Esophagus squamous epithelium (tissue), 5 donors: ENCODE measurements around the gene SPRYD7. TPM values are rescaled to one million over a fixed set of nuclear protein-coding genes. Genes with fewer than 3 reads are reported as not detected.

Source experiments
- DNase-seq: peaks from one replicate; lab custom pipeline; 2025; lab: John Stamatoyannopoulos, UW
- H3K27ac ChIP-seq, 4 donors: fragments of 200-600 bp; sonication (generic); one replicate each; pipeline ENCODE4 v1.5.1; 2016 to 2019; ENCODE audit warnings: mild to moderate bottlenecking in 1 of 4
- H3K27me3 ChIP-seq, 4 donors: fragments of 200-600 bp; sonication (generic); 1 replicate in 3 of 4; 2 replicates in 1 of 4; pipeline versions ENCODE4 v1.5.1 to v1.6.0; 2017 to 2021; ENCODE audit warnings: antibody characterized with exemption in 1 of 4
- H3K36me3 ChIP-seq, 3 donors: fragments of 200-600 bp; sonication (generic); one replicate each; pipeline ENCODE4 v1.5.1; 2016 to 2019
- H3K4me1 ChIP-seq, 3 donors: fragments of 200-600 bp; sonication (generic); one replicate each; pipeline ENCODE4 v1.5.1; 2017 to 2019
- H3K4me3 ChIP-seq, 4 donors: fragments of 200-600 bp; sonication (generic); 1 replicate in 3 of 4; 2 replicates in 1 of 4; pipeline ENCODE4 v1.5.1; 2016 to 2019; ENCODE audit warnings: mild to moderate bottlenecking in 2 of 4, moderate library complexity in 1 of 4
- H3K9me3 ChIP-seq, 3 donors: fragments of 200-600 bp; sonication (generic); one replicate each; pipeline ENCODE4 v1.5.1; 2016 to 2019
- POLR2A ChIP-seq, 4 donors: fragments of 450-650 bp; IDR thresholded peaks; one replicate each; pipeline ENCODE4 v1.6.1; 2017; ENCODE audit warnings: antibody characterized with exemption in 4 of 4, mild to moderate bottlenecking in 4 of 4, moderate library complexity in 3 of 4
- WGBS, 2 donors: methylation state at CpG; one replicate each; pipeline ENCODE4 v1.1.5; 2018; 5-methylcytosine and 5-hydroxymethylcytosine counted together
- intact Hi-C: fragments of 100-400 bp; cut with DNase I; formaldehyde crosslinking; loops from one replicate; pipeline ENCODE4 v1.15.0; 2022
- total RNA-seq, 4 donors: library from RNA; depleted of rRNA; stranded (reverse); fragments of >200 nt; gene quantifications; one replicate each; pipeline ENCODE4 v1.1.0, GENCODE V29; 2016
- TF ChIP-seq, protein P1 (sequence below), 6 experiments: fragments of 450-650 bp in 4 of 6; fragments of 200-600 bp in 2 of 6; sonication (generic) in 2 of 6; IDR thresholded peaks; one replicate each; pipeline ENCODE4 v1.5.1; 2016 to 2019; ENCODE audit warnings: antibody characterized with exemption in 6 of 6, mild to moderate bottlenecking in 4 of 6, moderate library complexity in 4 of 6
- donor health status: DM: yes; HTN: yes; CAD: no.

Gene SPRYD7
- total RNA-seq, 4 donors from 2014 or later: 6.3 to 11.9 (median 9.2) TPM

DNA sequence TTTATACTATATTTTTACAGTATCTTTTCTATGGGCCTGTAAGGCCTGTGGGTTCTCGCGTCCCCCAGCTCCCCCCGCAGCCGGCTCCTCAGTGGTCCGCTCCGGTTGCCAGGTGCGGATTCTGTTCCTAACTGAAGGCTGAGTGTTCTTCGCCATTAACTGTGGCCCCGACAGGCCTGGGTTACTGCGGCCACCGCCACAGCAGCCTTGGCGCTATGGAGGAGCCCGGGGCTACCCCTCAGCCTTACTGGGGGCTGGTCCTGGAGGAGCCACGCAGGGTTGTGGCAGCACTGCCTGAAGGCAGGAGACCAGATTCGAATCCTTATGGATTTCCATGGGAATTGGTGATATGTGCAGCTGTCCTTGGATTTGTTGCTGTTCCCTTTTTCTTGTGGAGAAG, 45.8 kb downstream of the SPRYD7 start:
- H3K4me3 ChIP-seq: no peak overlapping the region
- WGBS, 2 donors: 75 to 79% methylated on average over 4 to 12 of the region's 15 CpGs
- TF ChIP-seq, protein P1, sequence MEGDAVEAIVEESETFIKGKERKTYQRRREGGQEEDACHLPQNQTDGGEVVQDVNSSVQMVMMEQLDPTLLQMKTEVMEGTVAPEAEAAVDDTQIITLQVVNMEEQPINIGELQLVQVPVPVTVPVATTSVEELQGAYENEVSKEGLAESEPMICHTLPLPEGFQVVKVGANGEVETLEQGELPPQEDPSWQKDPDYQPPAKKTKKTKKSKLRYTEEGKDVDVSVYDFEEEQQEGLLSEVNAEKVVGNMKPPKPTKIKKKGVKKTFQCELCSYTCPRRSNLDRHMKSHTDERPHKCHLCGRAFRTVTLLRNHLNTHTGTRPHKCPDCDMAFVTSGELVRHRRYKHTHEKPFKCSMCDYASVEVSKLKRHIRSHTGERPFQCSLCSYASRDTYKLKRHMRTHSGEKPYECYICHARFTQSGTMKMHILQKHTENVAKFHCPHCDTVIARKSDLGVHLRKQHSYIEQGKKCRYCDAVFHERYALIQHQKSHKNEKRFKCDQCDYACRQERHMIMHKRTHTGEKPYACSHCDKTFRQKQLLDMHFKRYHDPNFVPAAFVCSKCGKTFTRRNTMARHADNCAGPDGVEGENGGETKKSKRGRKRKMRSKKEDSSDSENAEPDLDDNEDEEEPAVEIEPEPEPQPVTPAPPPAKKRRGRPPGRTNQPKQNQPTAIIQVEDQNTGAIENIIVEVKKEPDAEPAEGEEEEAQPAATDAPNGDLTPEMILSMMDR (IDR thresholded peaks at IDR 0.05): no peak
- TF ChIP-seq POLR2A (IDR thresholded peaks at IDR 0.05): no peak
- no peaks in the 10 kb centered on the region for H3K9me3 ChIP-seq
- no peak for DNase-seq
- H3K27ac ChIP-seq: no peak overlapping the region
- no peaks in the 10 kb centered on the region for H3K4me1 ChIP-seq
- no peaks in the 10 kb centered on the region for H3K36me3 ChIP-seq
- no peaks in the 10 kb centered on the region for H3K27me3 ChIP-seq
- intact Hi-C loops: no loop called here

DNA sequence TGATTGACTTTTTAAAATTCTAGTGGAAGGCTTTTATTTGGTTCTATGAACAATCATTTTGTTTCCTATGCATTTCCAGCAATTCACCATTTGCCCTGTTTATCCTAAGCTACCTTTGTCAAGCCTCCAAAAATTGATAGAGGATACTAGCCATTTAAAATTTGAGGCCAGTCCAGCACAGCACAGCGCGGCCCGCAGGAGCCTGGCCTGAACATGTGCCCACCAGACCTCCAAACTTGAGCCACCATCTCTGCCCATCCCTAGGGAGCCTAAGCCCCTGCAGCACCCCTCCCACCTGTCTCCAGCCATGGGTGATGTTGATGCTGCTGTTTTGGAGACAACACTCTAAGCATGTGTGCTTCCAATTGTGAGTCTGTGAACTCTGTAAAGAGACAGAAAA, 57.5 kb downstream of the SPRYD7 start:
- no peak overlapping the region for H3K27ac ChIP-seq
- intact Hi-C loops: no loop called here

DNA sequence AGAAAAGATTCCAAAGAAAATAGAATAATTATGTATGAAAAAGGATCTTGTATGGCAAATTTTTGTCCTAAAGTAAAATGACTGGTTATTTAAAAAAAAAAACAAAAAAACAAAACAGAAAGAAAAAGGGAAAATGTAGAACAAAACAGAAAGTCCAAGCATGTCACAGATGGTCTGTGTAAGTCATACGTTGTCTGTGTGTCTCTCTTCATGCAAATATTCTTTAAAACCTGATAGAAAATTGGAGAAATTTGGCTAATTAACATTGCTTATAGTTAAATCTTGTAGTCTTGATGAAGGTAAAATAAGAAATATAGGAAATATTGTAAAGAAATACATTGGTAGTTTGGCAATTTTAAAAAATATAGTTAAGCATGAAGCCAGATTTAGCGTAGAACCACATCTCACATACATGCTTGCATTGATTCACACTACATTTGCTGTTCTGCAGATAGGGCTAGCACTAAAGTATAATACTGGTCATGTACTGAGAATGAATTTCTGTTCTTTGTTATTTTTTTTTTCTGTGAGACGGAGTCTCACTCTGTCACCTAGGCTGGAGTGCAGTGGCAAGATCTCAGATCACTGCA, 58.4 kb downstream of the SPRYD7 start:
- intact Hi-C loops: no loop called here
- H3K36me3 ChIP-seq: no peaks in the 10 kb centered on the region
- H3K4me3 ChIP-seq: no peak overlapping the region
- H3K9me3 ChIP-seq: peaks cover 0 to 18% (median 3%) of the 10 kb centered on the region in 3 donors
- no peak overlapping the region for H3K27ac ChIP-seq
- TF ChIP-seq, protein P1 (IDR thresholded peaks at IDR 0.05): no peak
- no peak for TF ChIP-seq POLR2A (IDR thresholded peaks at IDR 0.05)
- H3K27me3 ChIP-seq: peaks cover 0 to 9% (median 0%) of the 10 kb centered on the region in 4 donors
- 90 to 91% methylated on average over 3 of the region's 3 CpGs for WGBS, 2 donors
- no peaks in the 10 kb centered on the region for H3K4me1 ChIP-seq
- DNase-seq: no peak

More for the DNA sequence above, 57.5 kb downstream of the SPRYD7 start:
- Histone ChIP-seq H3K4me1 (no peaks in the 10 kb centered on the region), H3K9me3 (peaks cover 0 to 18% (median 3%) of the 10 kb centered on the region in 3 donors), H3K4me3 (no peak overlapping the region), H3K36me3 (no peaks in the 10 kb centered on the region), H3K27me3 (peaks cover 0 to 9% (median 0%) of the 10 kb centered on the region in 4 donors)
- no peak for DNase-seq
- WGBS, 2 donors: 54 to 98% methylated on average over 2 to 3 of the region's 3 CpGs
- TF ChIP-seq, protein P1 (IDR thresholded peaks at IDR 0.05): no peak
- no peak for TF ChIP-seq POLR2A (IDR thresholded peaks at IDR 0.05)

DNA sequence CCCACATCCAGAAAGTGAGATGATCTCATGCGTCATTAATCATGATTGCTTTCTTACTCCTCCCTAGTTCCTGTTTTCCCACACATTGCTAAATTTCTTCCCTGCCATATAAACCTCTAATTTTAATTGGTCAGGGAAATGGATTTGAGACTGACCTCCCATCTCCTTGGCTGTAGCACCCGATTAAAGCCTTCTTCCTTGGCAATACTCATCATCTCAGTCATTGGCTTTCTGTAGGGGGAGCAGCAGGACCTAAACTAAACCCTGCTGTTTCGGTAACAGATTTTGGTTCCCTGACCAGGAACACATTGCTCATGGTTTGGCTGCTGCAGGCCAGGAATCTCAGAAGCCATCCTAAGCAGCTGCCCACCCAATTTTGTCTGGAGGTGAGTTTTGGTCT, 61.7 kb downstream of the SPRYD7 start:
- no peak for DNase-seq
- TF ChIP-seq, protein P1 (IDR thresholded peaks at IDR 0.05): no peak
- TF ChIP-seq POLR2A (IDR thresholded peaks at IDR 0.05): no peak
- no peaks in the 10 kb centered on the region for H3K36me3 ChIP-seq
- no peak overlapping the region for H3K4me3 ChIP-seq
- peaks cover 0 to 14% (median 3%) of the 10 kb centered on the region in 3 donors for H3K9me3 ChIP-seq
- no peaks in the 10 kb centered on the region for H3K4me1 ChIP-seq
- H3K27me3 ChIP-seq: peaks cover 0 to 4% (median 0%) of the 10 kb centered on the region in 4 donors
- H3K27ac ChIP-seq: no peak overlapping the region
- intact Hi-C loops: no loop called here
- 87 to 89% methylated on average over 3 of the region's 3 CpGs for WGBS, 2 donors

DNA sequence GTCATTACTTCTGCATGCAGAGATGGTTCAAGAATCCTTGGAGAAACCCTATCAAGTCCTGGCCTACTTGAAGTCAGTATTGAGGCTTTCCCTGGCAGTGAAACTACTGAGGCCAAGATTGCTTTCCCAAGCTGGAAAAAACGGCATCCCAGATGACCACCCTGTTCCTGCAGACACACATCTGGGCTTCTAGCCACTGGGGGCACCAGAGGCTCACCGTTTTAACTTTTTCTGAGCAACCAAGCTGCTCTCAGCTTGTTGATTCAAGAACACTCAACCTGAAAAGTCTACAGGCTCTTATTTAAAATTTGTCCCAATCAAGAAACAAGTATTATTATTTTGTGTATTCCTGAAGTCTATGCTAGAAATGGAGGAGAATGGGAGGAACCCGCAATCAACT, 66.6 kb downstream of the SPRYD7 start:
- no peak for DNase-seq
- TF ChIP-seq, protein P1 (IDR thresholded peaks at IDR 0.05): no peak
- TF ChIP-seq POLR2A (IDR thresholded peaks at IDR 0.05): no peak
- no peaks in the 10 kb centered on the region for H3K4me1 ChIP-seq
- no peak overlapping the region for H3K27ac ChIP-seq
- WGBS, 2 donors: 48 to 50% methylated on average over 3 of the region's 3 CpGs
- intact Hi-C loops: no loop called here
- no peaks in the 10 kb centered on the region for H3K9me3 ChIP-seq
- no peaks in the 10 kb centered on the region for H3K27me3 ChIP-seq
- no peaks in the 10 kb centered on the region for H3K36me3 ChIP-seq
- no peak overlapping the region for H3K4me3 ChIP-seq
